Measurements from ENCODE around the gene KLF6.

The KLF6 gene

GRCh38 chr10:3812141-3812540, 27.1 kb upstream of the KLF6 start:
- H3K4me3 ChIP-seq (ENCODE audit: low read depth, low read length): no peak overlapping the region
- no peak for DNase-seq (ENCODE audit: low read depth)
- no peak for TF ChIP-seq CTCF (IDR thresholded peaks at IDR 0.05; ENCODE audit: low read depth, low read length, missing control alignments)
- in situ Hi-C loops (cut with HindIII; ENCODE audit: low sequenced_read_pairs): loop anchor here (25.0 kb wide), 1 partner anchor 425 kb away; no protein-coding TSS in a partner anchor

GRCh38 chr10:3811291-3811870, 26.4 kb upstream of the KLF6 start:
- TF ChIP-seq CTCF (IDR thresholded peaks at IDR 0.05; ENCODE audit: low read depth, low read length, missing control alignments): no peak
- peak; percentile 90 for DNase-seq (ENCODE audit: low read depth)
- in situ Hi-C loops (cut with HindIII; ENCODE audit: low sequenced_read_pairs): loop anchor here (25.0 kb wide), 1 partner anchor 426 kb away; no protein-coding TSS in a partner anchor
- no peak overlapping the region for H3K4me3 ChIP-seq (ENCODE audit: low read depth, low read length)

GRCh38 chr10:3808689-3809199, 23.7 kb upstream of the KLF6 start:
- TF ChIP-seq CTCF (IDR thresholded peaks at IDR 0.05; ENCODE audit: low read depth, low read length, missing control alignments): no peak
- no peak for DNase-seq (ENCODE audit: low read depth)
- H3K4me3 ChIP-seq (ENCODE audit: low read depth, low read length): peak overlapping the region; percentile 6
- in situ Hi-C loops (cut with HindIII; ENCODE audit: low sequenced_read_pairs): loop anchor here (25.0 kb wide), 1 partner anchor 429 kb away; no protein-coding TSS in a partner anchor

- in situ Hi-C loops (cut with HindIII; ENCODE audit: low sequenced_read_pairs): loop anchor here (25.0 kb wide), 1 partner anchor 429 kb away; no protein-coding TSS in a partner anchor
- no peak for DNase-seq (ENCODE audit: low read depth)
- no peak for TF ChIP-seq CTCF (IDR thresholded peaks at IDR 0.05; ENCODE audit: low read depth, low read length, missing control alignments)
- peak overlapping the region; percentile 23 for H3K4me3 ChIP-seq (ENCODE audit: low read depth, low read length)
These were observed 23.0 kb upstream of the KLF6 start for GRCh38 chr10:3807928-3808496.

GRCh38 chr10:3807211-3807927, 22.4 kb upstream of the KLF6 start:
- in situ Hi-C loops (cut with HindIII; ENCODE audit: low sequenced_read_pairs): loop anchor here (25.0 kb wide), 1 partner anchor 430 kb away; no protein-coding TSS in a partner anchor
- peak; percentile 17 for TF ChIP-seq CTCF (IDR thresholded peaks at IDR 0.05; ENCODE audit: low read depth, low read length, missing control alignments)
- H3K4me3 ChIP-seq (ENCODE audit: low read depth, low read length): peak overlapping the region; percentile 23
- DNase-seq (ENCODE audit: low read depth): peak; percentile 60

GRCh38 chr10:3806603-3807002, 21.6 kb upstream of the KLF6 start:
- TF ChIP-seq CTCF (IDR thresholded peaks at IDR 0.05; ENCODE audit: low read depth, low read length, missing control alignments): no peak
- no peak for DNase-seq (ENCODE audit: low read depth)
- no peak overlapping the region for H3K4me3 ChIP-seq (ENCODE audit: low read depth, low read length)
- in situ Hi-C loops (cut with HindIII; ENCODE audit: low sequenced_read_pairs): loop anchor here (25.0 kb wide), 1 partner anchor 431 kb away; no protein-coding TSS in a partner anchor

Measured in astrocyte of the cerebellum (primary cell).